Breast epithelium (tissue), 3 donors: ENCODE data around the gene KRT74.

Experiments
- CTCF ChIP-seq, 3 donors: fragments of 450-650 bp; IDR thresholded peaks; one replicate each; pipeline ENCODE4 v1.5.1; 2016 to 2017; ENCODE audit warnings: antibody characterized with exemption in 3 of 3, mild to moderate bottlenecking in 3 of 3, moderate library complexity in 3 of 3
- POLR2A ChIP-seq: fragments of 450-650 bp; IDR thresholded peaks from one replicate; pipeline ENCODE4 v1.6.1; 2016; ENCODE audit warnings: antibody characterized with exemption, mild to moderate bottlenecking, moderate library complexity

GRCh38 chr12:52519387-52519703 lies 54.3 kb downstream of the KRT74 start:
- no peak for TF ChIP-seq POLR2A
- TF ChIP-seq CTCF (IDR thresholded peaks at IDR 0.05), result no peak
